Kidney tubule cell (primary cell): ENCODE measurements around the gene SEMA5A.
A peak's percentile ranks its signal among the peaks of the same experiment; 100 is the strongest.

ENCODE experiments used
- DNase-seq: peaks from one replicate; pipeline ENCODE4 v3.0.0-alpha.2; 2018; ENCODE audit warnings: low spot score

The SEMA5A gene

DNA sequence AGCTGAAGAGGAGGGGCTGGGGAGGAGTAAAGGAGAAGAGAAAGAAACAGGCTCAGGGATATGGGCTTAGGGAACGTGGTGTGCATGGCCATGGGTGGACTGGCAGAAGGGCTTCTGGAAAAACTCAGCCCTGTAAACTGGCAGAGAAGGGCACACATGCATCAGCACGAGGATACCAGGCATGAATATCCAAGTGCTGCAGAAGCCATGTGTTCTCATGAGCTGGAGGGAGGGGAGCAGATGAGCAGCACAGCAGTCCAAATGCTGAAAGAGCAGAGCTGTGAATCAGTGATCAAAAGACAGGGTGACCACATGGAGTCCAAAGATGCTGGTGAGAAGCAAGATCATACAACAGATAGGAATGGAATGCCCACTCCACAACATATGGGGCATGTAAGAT is 72.3 kb downstream of the SEMA5A start:
- DNase-seq, result no peak

DNA sequence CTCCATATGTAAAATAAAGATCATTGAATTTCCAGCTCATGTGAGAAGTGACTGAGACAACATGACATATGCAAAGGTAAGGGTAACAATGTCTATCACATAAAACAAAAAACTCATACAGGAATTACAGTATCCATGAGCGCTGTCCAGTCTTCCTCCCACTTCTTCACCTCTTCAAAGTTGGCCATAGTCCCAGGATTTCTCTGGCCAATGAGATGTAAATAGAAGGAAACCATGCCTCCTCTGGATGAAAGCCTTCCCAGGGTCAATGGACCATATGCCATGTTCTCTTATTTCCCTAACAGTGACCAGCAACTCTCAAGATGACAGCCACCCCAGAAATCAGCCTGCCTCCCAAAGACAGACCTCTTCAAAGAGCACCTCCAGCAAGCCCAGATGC is 75.5 kb downstream of the SEMA5A start:
- DNase-seq, result no peak

DNA sequence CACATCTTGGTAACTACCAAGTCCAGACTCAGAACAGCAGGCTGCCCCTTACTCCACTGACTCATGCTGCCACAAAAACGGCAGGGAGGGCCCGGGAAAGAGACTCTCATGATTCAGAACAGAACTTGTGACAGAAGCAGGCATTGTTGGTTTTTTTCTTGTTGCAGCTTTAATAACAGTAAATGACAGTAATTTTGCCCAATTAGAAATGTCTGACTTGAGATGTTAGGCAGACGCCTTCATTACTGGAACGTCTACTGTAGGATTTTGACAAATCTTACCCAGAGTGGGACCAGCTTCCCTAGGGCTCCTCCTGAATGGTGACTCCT is 77.9 kb downstream of the SEMA5A start:
- peak; percentile 87 for DNase-seq

DNA sequence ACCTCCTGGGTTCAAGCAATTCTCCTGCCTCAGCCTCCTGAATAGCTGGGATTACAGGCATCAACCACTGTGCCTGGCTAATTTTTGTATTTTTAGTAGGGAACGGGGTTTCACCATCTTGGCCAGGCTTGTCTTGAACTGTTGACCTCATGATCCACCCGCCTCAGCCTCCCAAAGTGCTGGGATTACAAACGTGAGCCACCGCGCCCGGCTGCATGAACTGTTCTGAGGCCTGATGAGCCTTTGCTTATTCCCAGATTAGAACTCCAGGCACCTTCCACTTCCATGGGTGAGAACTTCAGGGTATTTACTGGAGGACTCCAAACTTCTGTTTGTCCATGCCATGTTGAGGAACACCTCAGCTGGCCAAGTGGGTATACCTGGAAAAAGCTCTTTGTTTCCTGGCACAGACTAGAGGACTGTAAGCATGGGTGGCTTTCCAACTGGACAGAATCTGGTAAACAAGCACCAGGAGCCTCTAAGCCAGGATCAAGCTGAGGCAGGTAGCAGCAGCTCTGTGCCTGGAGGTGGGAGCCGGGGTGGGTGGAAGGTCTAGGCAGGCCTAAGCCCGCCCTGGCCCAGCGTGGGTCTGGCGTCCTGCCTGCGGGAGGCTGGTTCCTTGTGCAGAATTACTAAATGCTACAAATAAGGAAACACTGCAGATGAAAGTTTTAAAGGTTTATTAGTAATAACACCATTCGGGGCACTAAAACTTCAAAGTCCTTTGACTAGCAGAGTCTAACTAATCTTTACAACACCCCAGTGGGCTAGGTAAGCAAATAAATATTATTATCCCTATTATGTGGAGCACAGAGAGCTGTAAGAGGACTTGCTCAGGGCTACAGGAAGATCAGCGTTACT is 78.4 kb downstream of the SEMA5A start:
- no peak for DNase-seq

DNA sequence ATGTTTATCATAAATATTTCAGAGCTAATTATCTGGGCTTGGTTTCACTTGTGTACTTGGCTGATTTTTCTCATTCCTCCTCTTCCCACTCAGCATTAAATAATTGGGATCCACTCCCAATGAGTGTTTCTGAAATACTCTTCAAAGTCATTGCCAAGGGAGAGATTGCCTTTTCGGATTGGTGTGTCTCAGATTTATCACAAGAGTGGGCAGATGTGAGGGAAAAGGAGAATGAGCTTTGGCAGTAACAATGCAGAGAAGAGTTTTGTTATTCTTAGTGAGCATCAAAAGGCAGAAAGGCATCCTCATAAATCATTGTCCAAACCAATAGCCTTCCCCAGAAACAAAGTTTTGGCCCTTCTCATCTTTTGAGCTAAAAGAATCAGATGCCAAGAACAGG is 79.2 kb downstream of the SEMA5A start:
- DNase-seq, result no peak

DNA sequence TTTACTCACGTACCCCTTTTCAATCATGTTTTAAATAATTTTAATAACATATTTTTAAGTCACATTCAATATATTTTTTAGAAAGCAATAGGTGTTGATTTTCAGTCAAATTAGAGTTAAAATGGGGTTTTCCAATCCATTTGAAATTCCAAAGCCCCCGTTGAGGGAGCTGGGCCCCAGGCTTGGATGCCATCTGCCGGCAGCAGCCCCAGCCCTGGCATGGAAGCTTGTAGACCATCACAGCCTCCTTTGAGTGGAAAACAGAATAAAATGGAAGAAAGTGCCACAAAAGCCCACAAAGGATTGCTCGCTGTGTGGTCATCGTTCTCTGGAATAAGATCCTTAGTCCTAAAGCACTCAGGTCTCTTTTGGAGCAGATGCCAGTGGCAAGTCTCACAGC is 81.4 kb downstream of the SEMA5A start:
- DNase-seq, result no peak

DNA sequence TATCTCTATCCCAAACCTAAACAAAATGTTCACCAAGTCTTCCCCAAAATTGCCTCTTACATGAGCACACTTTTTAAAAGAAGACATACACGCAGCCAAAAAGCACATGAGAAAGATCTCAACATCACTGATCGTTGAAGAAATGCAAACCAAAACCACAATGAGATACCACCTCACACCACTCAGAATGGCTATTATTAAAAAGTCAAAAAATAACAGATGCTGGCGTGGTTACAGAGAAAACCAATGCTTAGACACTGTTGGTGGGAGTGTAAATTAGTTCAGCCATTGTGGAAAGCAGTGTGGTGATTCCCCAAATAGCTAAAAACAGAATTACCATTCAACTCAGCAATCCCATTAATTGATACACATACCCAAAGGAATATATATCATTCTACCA is 83.8 kb downstream of the SEMA5A start:
- no peak for DNase-seq

DNA sequence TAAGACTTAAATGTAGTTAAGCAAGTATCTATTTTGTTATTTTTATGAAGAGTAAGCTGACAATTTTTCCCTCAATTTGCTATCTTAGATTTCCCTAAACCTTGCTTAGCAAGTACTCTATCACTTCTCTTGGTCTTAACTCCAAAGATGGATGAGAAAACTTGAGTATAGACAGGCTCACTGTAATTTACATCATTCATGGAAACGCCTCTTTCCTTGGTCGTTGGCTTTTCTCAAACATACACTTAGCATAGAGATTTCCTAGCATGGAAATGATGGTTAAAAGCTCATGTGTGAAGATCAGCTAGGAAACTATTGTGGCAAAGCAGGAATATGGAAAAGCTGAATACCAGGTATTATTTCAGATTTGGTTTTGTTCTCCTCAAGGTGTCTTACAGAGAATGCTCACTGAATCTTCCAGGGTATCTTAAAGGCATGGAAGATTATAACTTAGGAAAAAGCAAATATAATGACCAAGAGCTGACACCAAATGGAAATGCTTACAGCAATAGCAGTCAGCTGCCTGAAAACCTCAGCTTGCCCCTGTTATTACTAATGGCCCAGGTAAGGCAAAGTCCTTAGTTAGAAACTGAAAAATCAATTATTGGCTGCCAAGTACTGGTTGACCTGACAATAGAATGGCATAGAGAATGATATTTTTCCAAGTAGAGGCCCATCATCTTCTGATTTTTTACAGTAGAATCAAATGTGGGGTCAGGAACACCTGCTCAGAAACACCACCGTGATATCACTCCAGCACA is 84.8 kb downstream of the SEMA5A start:
- no peak for DNase-seq

DNA sequence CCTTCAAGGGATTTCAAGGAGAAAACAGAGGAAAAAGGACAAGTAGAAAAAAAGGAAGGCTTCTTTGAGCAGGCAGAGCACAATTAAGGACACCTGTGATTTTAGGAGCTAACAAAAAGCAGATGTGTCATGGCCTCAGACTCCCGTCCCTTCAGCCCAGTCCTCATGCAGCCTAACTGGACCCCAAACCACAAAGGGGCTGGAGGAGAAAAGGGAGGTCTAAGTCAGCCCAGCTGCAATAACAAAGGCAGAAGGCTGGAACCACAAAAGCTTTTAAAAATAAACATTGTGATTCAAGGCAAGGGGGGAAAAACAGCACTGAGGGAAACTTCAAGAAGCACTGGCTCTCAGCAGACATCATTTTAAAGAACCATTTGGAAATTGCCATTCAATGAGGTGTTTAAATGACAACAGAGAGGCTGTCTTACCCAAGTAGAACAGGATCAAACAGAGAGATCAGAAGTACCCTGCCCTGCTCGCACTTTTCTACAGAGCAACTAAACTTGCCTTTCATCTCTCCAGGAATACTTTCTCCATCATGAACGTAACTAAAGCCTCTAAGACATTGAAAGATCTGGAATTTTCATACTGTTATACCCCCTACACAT is 89.3 kb downstream of the SEMA5A start:
- DNase-seq, result no peak

DNA sequence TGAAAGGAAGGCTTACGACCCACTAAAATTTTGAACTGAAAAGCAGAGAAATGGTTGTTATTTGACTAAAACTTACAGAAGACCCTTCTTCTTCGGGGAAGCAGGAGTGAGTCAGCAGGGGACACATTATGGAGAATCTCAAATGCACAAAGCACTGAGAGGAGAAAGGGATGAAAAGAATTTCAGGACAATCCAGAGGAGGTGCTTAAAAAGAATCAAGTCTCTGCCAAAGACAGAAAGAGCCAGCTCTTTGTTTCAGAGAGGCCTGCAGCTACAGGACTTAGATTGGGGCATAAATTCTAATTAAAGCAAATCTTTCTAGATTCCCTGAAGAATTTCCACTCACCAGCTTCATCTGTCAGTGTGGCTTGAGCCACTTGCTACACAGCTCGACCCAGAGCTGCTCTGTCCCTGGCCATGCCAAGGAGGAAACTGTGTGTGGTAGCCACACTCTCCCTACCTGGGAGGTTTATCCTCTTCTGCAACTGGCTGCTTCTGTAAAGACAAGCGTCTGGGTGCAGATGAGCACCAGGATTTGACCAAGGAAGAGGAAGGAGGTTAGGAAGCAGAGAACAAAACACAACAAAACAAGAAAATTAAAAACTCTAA is 89.9 kb downstream of the SEMA5A start:
- no peak for DNase-seq

DNA sequence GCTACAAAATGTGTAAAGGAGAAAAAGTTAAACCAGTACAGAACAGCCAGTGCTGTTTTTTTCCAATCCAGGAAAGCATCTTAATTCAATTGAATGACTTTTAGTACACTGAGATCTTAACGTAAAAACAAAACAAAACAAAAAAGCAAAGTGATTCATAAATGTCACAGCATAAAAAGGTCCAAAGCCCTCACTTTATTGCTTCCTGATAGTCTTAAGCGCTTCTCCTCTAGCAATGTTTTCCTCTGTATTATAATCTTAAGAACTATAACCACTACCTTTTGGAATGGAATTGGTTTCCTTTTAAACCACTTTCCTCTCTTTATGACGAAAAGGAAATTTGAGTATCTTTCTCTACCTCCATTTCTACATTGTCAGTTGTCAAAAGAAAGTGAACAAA is 91.4 kb downstream of the SEMA5A start:
- no peak for DNase-seq

DNA sequence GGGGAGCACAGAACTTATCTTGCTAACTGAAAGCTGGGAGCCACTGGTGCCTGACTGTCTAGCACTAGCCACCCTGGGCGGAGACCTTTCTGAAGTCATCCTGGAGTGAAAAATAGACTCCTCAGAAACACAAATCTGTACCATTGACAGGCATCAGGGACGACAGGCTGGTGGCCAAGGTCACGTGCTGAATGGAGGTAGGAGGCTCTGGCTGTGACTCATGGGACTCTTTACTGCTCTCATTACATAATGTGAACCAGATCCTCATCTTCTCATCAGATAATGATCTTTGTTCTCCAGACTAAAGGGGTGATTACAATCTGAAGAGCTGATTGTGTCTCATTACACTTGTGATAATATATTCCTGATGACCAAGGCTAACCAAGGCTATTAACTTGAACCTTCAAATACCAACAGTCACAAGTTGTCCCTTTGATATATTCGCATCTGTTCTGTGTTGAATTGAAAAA is 91.8 kb downstream of the SEMA5A start:
- peak; percentile 6 for DNase-seq

DNA sequence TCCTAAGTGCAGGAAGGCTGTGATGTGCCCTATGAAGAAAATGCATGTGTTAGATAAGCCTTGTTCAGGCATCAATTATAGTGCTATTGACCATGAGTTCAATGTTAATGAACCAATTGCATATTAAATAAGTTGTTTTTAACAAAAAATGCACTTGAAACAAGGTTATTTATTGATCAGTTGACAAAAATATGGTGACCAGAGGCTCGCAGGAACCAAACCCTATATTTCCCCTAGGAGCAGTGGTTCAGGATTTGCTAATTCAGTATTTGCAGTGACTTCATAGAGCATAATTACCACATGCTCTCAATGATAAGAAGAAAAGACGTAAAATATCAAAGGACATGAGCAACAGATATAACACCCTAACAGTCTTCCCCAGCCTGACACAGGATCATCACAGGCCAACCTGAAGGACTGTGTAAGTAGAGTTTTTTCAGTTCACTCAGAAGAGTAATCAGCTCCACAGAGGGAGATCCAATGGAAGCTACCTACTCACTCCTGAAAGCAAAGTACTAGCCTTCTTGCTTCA is 92.3 kb downstream of the SEMA5A start:
- DNase-seq, result no peak

DNA sequence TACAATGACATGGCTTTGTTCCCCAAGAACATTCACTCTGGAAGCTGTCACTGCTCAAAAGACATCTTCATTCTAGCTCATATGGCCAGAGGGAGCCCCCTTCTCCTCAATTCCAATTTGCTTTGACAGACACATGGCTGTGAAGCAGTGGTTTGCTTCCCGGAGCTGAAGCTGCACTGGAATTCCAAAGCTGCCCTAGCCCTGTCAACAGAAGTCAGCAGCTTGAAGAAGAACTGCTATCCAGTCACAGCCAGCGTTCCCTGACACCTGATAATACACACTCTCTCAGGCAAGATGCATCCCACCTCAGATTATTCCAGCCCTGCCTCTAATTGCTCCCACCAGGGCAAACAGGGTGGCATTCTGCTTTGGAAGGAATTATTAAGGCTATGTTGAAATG is 93.7 kb downstream of the SEMA5A start:
- DNase-seq, result no peak

DNA sequence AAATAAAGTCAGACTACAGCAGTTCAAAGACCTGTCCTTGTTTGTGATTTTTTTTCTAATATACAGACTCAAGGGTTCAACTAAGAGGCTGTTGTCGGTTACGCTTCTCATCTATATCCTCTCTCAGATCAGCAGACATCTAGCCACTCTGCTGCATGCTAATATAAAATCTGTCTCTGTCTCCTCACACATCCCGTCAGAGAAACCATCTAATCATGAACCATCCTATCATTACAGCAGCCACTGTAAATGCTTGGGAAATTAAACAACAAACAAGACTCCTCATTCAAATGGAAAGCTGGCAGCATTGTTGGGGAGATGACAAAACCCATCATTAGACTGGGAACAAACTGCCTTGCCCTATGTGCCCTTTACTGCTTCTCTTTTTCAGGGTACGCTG is 94.8 kb downstream of the SEMA5A start:
- no peak for DNase-seq

DNA sequence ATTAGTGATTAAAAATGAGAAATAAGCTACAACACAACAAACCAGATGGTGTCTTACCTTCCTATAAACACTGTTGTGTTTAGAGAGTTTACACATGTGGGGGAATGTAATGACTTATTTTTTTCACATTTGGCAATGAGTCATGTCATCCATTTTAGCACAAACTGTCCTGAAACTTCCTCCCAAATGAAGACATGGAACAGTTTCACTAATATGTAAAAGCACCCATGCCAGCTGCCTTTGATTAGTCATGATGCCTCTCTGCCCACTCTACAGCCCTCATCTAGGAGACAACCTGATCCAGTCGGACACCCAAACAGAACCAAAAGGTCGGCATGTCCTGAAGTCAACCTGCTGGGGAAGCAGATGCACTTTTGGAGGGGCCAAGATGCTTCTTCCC is 98.2 kb downstream of the SEMA5A start:
- DNase-seq, result no peak

DNA sequence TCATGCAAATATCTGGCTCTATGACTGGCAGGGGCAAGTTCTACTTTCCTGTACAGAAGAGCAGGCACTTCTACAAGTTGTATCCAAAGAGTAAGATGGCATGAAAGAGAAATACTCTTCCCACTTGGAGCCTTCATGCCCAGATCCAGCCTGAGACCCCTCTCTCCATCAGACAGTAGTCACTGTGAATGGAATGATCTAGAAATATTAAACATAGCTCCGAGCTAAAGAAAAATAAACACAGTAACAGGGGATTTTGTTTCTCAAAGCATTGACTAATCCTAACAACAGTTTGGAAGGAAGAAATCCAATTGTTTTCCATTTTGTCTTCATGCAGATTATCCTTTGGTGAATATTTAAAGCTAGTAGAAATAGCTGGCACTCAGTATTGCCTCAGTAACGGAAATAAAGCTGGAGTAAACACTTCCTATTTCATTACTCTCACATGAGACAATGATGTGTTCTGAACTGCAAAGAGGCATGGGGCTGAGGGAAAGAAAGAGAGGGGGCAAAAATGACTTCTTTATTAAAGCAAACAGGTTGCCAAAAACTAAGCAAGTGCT is 100.0 kb downstream of the SEMA5A start:
- no peak for DNase-seq

DNA sequence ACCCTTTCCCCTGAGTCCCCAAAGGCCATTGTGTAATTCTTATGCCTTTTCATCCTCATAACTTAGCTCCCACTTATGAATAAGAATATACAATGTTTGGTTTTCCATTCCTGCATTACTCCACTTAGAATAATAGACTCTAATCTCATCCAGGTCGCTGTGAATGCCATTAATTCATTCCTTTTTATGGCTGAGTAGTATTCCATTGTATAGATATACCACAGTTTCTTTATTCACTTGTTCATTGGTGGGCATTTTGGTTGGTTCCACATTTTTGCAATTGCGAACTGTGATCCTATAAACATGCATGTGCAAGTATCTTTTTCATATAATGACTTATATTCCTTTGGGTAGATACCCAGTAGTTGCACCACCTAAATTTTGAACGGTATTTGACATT is 101.5 kb downstream of the SEMA5A start:
- no peak for DNase-seq

DNA sequence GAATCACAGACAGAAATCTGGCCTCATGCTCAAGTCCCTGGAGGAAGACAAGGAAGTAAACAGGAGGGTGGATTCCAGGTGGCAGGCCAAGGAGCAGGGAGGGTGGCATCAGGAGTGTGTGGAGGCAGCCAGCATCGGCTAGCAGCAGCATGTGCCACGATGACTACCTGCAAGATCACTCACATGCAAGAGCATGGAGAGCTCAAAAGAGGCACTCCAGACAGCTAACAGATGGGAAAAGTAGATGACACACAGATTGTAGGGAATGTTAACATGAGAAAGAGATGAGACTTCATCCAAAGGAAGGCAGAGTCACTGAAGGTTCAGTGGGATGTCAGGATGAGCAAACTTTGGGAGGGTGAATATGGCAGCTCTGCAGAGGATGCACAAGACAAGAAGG is 104.3 kb downstream of the SEMA5A start:
- peak; percentile 41 for DNase-seq

DNA sequence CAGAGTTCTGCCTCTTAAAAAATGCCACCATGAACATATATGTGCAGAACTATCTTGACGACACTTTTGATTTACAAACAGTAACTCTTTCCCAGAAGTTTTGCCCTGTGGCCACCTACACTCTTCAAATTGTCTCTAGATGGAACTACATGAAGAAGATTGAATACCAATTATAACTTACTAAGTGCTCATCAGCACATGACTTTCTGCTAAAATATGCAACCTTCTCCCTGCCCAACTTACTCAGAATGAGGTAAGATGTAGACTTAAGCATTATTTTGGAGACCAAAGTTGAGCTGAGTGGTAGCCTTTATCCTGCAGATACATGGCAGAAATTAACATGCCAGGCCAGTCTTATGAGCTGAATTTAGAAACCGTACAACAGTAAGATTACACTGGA is 105.4 kb downstream of the SEMA5A start:
- DNase-seq, result peak; percentile 74

DNA sequence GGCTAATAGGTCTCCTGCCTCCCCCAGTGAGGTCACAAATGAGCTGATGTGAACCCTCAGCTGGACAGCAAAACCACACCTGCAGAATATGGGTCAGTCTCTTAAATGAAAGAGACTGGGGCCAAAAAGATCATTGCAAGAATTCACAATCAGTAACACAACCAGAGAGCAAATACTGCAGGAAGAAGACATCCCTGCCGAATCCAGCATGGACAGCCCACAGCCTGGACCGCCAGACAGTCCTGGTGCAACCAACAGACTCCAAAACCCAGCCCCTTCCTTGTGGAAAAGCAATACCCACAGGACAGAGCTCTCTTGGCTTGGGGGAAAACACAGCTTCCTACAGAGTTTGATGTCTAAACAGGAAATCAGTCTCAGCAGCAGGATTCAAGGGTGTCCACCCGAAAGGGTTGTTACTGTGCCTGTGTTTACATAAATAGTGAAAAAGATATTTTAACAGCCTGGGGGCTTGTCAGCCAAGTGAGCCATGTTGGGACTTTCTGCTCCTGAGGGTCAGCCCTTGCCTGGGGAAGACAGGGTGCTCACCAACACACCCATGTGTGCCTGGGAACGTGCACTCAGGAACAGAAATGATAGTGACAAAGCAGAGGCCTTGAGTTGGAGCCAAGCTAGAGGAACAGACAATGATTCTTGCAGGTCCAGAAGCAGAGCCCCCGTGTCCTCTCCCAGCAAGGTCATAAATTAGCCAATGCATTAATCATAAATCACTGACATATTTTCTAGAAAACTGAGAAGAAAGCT is 106.2 kb downstream of the SEMA5A start:
- no peak for DNase-seq
